HCT116 (cell line): ENCODE results near the gene OR6P1. TPM values are rescaled to one million over a fixed set of nuclear protein-coding genes. Genes with fewer than 3 reads are reported as not detected.

ENCODE experiments used
- ATAC-seq: fragments of 200-7000 bp; cut with Tn5 transposase; 2 replicates; pipeline ENCODE4 v1.9.1; 2020; ENCODE audit warnings: mild to moderate bottlenecking, moderate library complexity
- BruUV-seq: library from RNA; stranded (reverse); fragments of 400-500 nt; replicated peaks from 2 replicates; lab custom pipeline; 2021; lab: Mats Ljungman, UMichigan
- CTCF ChIA-PET: fragments of 300-600 bp; sonication (Branson Sonifier 250); formaldehyde crosslinking; loops from one replicate; lab custom pipeline; 2021; ENCODE audit warnings: antibody characterized with exemption; lab: Charles Lee
- POLR2A ChIA-PET: fragments of 300-600, 350-600 bp; sonication (Branson Sonifier 250); formaldehyde crosslinking; loops from one replicate; lab custom pipeline; 2021; ENCODE audit warnings: antibody characterized with exemption; lab: Charles Lee
- RAD21 ChIA-PET, 2 experiments: fragments of 300-600 bp; sonication (Branson Sonifier 250); formaldehyde crosslinking; loops; one replicate each; lab custom pipeline; 2023; ENCODE audit warnings: low total read pairs in 2 of 2; ENCODE audit not compliant: uncharacterized antibody in 2 of 2, unreplicated experiment in 2 of 2, low non-redundant PET in 1 of 2; lab: Charles Lee
- DNase-seq: peaks from one replicate; pipeline ENCODE4 v3.0.0-alpha.2; 2010; ENCODE audit warnings: low read depth, low spot score
- H2AFZ ChIP-seq: fragments of 200-600 bp; shearing (Covaris generic), sonication (generic); 2 replicates; pipeline ENCODE4 v1.6.1; 2017; ENCODE audit warnings: low read depth, mixed run types, mixed read lengths, antibody characterized with exemption, low read length; ENCODE audit not compliant: poor library complexity, severe bottlenecking
- H3K27ac ChIP-seq: 2 replicates; pipeline ENCODE4 v1.5.1; 2012; ENCODE audit warnings: low read depth, low read length
- H3K27me3 ChIP-seq: fragments of 200-600 bp; sonication (generic); 2 replicates; pipeline ENCODE4 v1.6.1; 2016; ENCODE audit warnings: mixed run types, low read length, mixed read lengths; ENCODE audit not compliant: insufficient read depth
- H3K36me3 ChIP-seq, 2 experiments: fragments of 200-500 bp in 1 of 2; fragments of 200-600 bp in 1 of 2; sonication (Bioruptor generic) in 1 of 2; sonication (generic) in 1 of 2; 2 replicates each; pipeline versions ENCODE4 v1.5.1 to v1.6.1; 2014 to 2016; ENCODE audit warnings: low read length in 2 of 2, inconsistent platforms in 1 of 2, mixed read lengths in 1 of 2, mixed run types in 1 of 2; ENCODE audit not compliant: insufficient read depth in 2 of 2, control insufficient read depth in 1 of 2
- H3K4me1 ChIP-seq, 2 experiments: fragments of 200-600 bp in 1 of 2; sonication (generic) in 1 of 2; 2 replicates each; pipeline versions ENCODE4 v1.5.1 to v1.6.1; 2012 to 2017; ENCODE audit warnings: low read length in 2 of 2, inconsistent platforms in 1 of 2, mild to moderate bottlenecking in 1 of 2, mixed read lengths in 1 of 2, mixed run types in 1 of 2, moderate library complexity in 1 of 2; ENCODE audit not compliant: insufficient read depth in 2 of 2, control insufficient read depth in 1 of 2
- H3K4me2 ChIP-seq: fragments of 200-600 bp; sonication (generic); 2 replicates; pipeline ENCODE4 v1.6.1; 2017; ENCODE audit warnings: mixed run types, low read length, mixed read lengths
- H3K4me3 ChIP-seq, 2 experiments: fragments of 200-600 bp in 1 of 2; sonication (generic) in 1 of 2; replicated peaks in 1 of 2; 2 replicates each; pipeline ENCODE4 v1.5.1; 2011 to 2016; ENCODE audit warnings: low read length in 2 of 2, control low read depth in 1 of 2, low read depth in 1 of 2, mild to moderate bottlenecking in 1 of 2, mixed read lengths in 1 of 2, mixed run types in 1 of 2
- H3K79me2 ChIP-seq: fragments of 200-600 bp; sonication (generic); 2 replicates; pipeline ENCODE4 v1.6.1; 2017; ENCODE audit warnings: mild to moderate bottlenecking, mixed run types, low read length, moderate library complexity, mixed read lengths; ENCODE audit not compliant: insufficient read depth
- H3K9ac ChIP-seq: fragments of 200-600 bp; sonication (generic); 2 replicates; pipeline ENCODE4 v1.6.1; 2016; ENCODE audit warnings: low read length, mixed read lengths
- H3K9me2 ChIP-seq: fragments of 200-600 bp; sonication (generic), shearing (Covaris generic); 2 replicates; pipeline ENCODE4 v1.6.1; 2017; ENCODE audit warnings: mixed run types, mild to moderate bottlenecking, moderate library complexity; ENCODE audit not compliant: insufficient read depth
- H3K9me3 ChIP-seq, 2 experiments: fragments of 200-500 bp in 1 of 2; fragments of 200-600 bp in 1 of 2; sonication (Bioruptor generic) in 1 of 2; sonication (generic) in 1 of 2; 2 replicates each; pipeline ENCODE4 v1.6.1; 2014 to 2017; ENCODE audit warnings: low read length in 2 of 2, mixed read lengths in 2 of 2, inconsistent platforms in 1 of 2, low read depth in 1 of 2, mild to moderate bottlenecking in 1 of 2, mixed run types in 1 of 2, moderate library complexity in 1 of 2; ENCODE audit not compliant: control insufficient read depth in 1 of 2, insufficient read depth in 1 of 2
- H4K20me1 ChIP-seq: fragments of 200-600 bp; sonication (generic), shearing (Covaris generic); 2 replicates; pipeline ENCODE4 v1.6.1; 2017; ENCODE audit warnings: mixed run types, mild to moderate bottlenecking, moderate library complexity; ENCODE audit not compliant: insufficient read depth
- ATF3 ChIP-seq: IDR thresholded peaks from 2 replicates; pipeline ENCODE4 v1.6.1; 2012
- CTCF ChIP-seq, 3 experiments: fragments of 200-600 bp in 1 of 3; sonication (generic) in 1 of 3; IDR thresholded peaks in 2 of 3; conservative IDR thresholded peaks in 1 of 3; 2 replicates each; pipeline ENCODE4 v1.5.1; 2012 to 2017; ENCODE audit warnings: low read depth in 2 of 3, low read length in 2 of 3, antibody characterized with exemption in 1 of 3, borderline replicate concordance in 1 of 3, control low read depth in 1 of 3, mild to moderate bottlenecking in 1 of 3, mixed read lengths in 1 of 3, mixed run types in 1 of 3, moderate library complexity in 1 of 3; ENCODE audit not compliant: insufficient read depth in 1 of 3
- EGR1 ChIP-seq: IDR thresholded peaks from 2 replicates; pipeline ENCODE4 v1.6.1; 2012; ENCODE audit warnings: low read depth
- EZH2 ChIP-seq: fragments of 200-600 bp; sonication (generic); IDR thresholded peaks from 2 replicates; pipeline ENCODE4 v1.6.1; 2017; ENCODE audit warnings: antibody characterized with exemption, mixed run types
- FOSL1 ChIP-seq: IDR thresholded peaks from 2 replicates; pipeline ENCODE4 v1.6.1; 2012; ENCODE audit warnings: low read depth
- MAX ChIP-seq: IDR thresholded peaks from 2 replicates; pipeline ENCODE4 v1.6.1; 2012
- RAD21 ChIP-seq: IDR thresholded peaks from 2 replicates; pipeline ENCODE4 v1.6.1; 2012; ENCODE audit warnings: low read depth, mild to moderate bottlenecking
- REST ChIP-seq: IDR thresholded peaks from 2 replicates; pipeline ENCODE4 v1.6.1; 2012; ENCODE audit warnings: low read depth
- SP1 ChIP-seq: IDR thresholded peaks from 2 replicates; pipeline ENCODE4 v1.6.1; 2012; ENCODE audit warnings: low read depth
- YY1 ChIP-seq: IDR thresholded peaks from 2 replicates; pipeline ENCODE4 v1.6.1; 2011; ENCODE audit warnings: low read length, low read depth, moderate library complexity, mild to moderate bottlenecking; ENCODE audit not compliant: insufficient replicate concordance; ENCODE audit errors: extremely low read depth
- ZFX ChIP-seq: fragments of 450-650 bp; IDR thresholded peaks from 2 replicates; pipeline ENCODE4 v1.6.1; 2017
- ZNF274 ChIP-seq: fragments of 200-500 bp; sonication (Bioruptor generic); IDR thresholded peaks from 2 replicates; pipeline ENCODE4 v1.6.1; 2014; ENCODE audit warnings: mild to moderate bottlenecking, low read depth, low read length, inconsistent platforms
- intact Hi-C: fragments of 100-400 bp; cut with micrococcal nuclease; formaldehyde crosslinking; loops from 2 replicates; pipeline ENCODE4 v1.10.0; 2022
- total RNA-seq: library from RNA; stranded (reverse); gene quantifications from one replicate; pipeline ENCODE4 v1.2.1, GENCODE V29; 2021; ENCODE audit not compliant: unreplicated experiment

Gene OR6P1
- total RNA-seq, 1 experiment from 2014 or later, result not detected

- RAD21 ChIA-PET, result no interaction called here
Measured at GRCh38 chr1:158520021-158520420, 50.4 kb downstream of the OR6P1 start.

More at GRCh38 chr1:158520021-158520420, 50.4 kb downstream of the OR6P1 start:
- Histone ChIP-seq H3K36me3 (no peaks in the 10 kb centered on the region), H3K79me2 (no peaks in the 10 kb centered on the region), H3K4me2 (no peak overlapping the region), H3K9ac (no peak overlapping the region), H3K27me3 (no peaks in the 10 kb centered on the region), H3K27ac (no peak overlapping the region), H3K4me1 (no peaks in the 10 kb centered on the region), H3K9me2 (no peaks in the 10 kb centered on the region), H3K9me3 (no peaks in the 10 kb centered on the region), H2AFZ (no peak overlapping the region), H3K4me3 (no peak overlapping the region)
- BruUV-seq, result no TSS peak
- DNase-seq (no peak), ATAC-seq (no peak)
- POLR2A ChIA-PET, result no interaction called here
- CTCF ChIA-PET, result no interaction called here
- intact Hi-C loops, result no loop called here
- TF ChIP-seq ZFX (no peak), EGR1 (no peak), YY1 (no peak), MAX (no peak), EZH2 (no peak), SP1 (no peak), ZNF274 (no peak), ATF3 (no peak), RAD21 (no peak), FOSL1 (no peak), CTCF (IDR thresholded peaks at IDR 0.05 in 2 of 3, conservative IDR thresholded peaks at IDR 0.05 in 1 of 3; ENCODE audit: borderline replicate concordance in 1 of 3, insufficient read depth in 1 of 3, low read depth in 2 of 3, low read length in 2 of 3) (no peak), REST (no peak)
- TF ChIP-seq, all 23 proteins: peak for 0
- H4K20me1 ChIP-seq, result no peaks in the 10 kb centered on the region
